ENCODE data around the gene TLR5.

TLR5 gene

DNA sequence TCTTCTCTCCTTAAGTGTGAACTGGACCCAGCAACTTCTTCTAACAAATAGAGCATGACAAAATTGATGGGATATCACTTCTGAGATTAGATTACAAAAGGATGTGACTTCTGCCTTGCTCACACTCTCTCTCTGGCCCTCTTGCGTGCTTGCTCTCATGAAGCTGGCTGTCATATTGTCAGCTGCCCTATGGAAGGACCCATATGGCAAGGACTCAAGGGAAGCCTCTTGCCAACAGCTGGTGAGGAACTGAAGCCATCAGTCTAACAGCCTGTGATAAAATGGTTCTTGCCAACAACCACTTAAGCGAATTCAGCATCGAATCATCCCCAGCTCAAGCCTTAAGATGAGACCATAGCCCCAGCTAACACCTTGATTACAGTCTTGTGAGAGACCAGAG is 4.8 kb upstream of the TLR5 start:
- DNase-seq (ENCODE audit: low read depth in 1 of 2, low spot score in 1 of 2): no peak

DNA sequence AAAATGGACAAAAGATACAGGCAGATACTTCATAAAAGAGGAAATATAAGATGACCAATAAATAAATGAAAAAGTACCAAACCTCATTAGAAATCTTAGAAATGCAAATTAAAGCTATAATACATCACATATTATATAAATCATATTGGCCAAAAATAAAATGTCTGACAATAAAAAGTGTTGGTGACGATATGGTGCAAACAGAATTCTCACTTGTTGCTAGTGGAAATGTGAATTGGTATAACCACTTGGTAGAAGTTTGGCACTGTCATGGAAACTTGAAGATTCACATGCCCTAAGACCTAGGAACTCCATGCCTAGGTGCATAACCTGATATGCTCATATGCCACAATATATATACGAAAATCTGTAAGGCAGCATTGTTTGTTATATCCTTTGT is 4.4 kb upstream of the TLR5 start:
- DNase-seq (ENCODE audit: low read depth in 1 of 2, low spot score in 1 of 2): no peak

DNA sequence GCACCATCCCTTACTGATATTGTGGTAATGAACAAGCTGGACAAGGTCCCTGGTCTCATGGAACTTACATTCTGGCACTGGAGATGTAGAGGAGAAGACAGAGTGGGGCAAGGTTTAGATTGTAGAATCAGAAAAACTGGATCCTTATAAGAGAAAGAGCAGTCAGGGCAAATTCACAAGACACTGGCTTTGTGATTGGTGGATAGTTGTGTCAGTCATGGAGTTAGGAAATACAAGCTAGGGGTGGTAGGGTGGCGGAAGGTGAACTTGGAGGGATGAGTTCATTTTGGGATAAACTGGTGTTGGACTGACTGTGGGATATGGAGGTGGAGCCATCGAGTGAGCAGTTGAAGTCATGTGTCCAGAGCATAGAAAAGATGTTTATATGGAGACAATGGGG is 3.7 kb upstream of the TLR5 start:
- DNase-seq (ENCODE audit: low read depth in 1 of 2, low spot score in 1 of 2): no peak

DNA sequence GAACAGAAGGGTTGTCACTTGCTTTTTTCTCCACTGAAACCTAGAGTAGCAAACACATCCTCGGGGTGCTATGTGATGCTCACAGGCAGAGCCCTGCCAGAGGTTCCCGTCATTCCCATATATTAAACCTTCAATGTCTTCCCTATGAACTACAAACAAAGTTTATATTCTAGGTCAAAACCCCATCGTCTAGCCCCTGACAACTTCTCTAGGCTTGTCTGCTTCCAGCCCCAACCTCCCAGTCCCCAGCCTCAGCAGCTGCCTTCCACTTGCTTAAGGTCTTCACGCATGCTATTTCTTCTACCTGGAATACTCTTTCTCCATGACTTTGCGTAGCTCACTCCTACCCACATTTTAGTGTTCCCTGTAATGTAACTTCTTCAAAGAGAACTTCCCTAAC is 1.9 kb upstream of the TLR5 start:
- DNase-seq (ENCODE audit: low read depth in 1 of 2, low spot score in 1 of 2): no peak

DNA sequence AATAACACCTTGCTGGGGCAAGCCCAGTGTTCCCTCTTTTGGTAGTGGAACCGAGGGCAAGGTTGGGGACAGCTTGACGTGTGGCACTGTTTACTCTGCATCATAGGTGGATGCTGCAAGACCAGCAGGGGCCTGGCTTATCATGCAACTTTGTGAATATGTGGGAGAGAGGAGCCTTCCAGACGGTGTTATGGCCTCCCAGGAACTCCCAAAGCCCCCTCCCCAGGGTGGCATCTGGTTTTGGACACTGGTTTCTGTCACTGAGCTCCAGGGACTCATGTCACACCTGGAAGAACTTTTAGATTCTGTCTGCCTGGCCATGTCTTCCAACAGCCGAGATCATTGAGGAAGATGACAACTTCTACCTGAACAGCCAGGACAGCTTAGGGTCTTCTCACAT is 1.4 kb upstream of the TLR5 start:
- no peak for DNase-seq (ENCODE audit: low read depth in 1 of 2, low spot score in 1 of 2)

DNA sequence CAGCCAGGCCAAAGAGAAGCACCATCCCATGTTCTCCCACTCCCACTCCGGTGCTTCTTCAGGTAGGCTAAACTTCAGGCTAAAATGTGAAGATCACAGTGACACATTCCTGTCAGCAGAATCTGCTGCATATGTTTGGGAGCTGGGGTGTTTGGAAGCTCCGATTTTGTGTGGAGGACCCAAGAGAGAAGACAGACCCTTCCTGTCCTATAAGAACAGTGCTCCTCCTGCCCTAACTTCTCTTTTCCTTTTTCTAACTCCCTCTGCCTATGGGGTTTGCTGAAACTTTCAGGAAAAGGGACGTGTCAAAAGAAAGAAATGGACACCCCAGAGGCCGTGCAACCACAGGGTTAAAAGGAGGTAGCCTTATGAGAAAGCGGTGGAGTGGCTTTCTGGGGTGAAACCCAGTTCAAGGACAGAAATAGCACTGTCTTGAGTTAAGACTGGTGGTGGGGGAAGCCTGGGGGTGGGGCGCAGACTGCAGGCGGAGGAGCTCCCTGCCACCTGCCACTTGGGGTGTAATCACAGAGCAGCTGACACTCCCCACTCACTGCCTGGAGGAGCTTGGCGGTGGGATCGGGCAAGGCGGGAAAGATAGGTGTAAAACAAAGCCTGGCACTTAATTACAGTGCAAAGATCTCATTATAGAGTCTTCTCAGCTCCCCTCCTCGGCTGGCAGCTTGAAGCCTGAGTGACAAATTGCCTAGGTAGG is 645 bp upstream of the TLR5 start:
- DNase-seq (ENCODE audit: low read depth in 1 of 2, low spot score in 1 of 2): no peak

DNA sequence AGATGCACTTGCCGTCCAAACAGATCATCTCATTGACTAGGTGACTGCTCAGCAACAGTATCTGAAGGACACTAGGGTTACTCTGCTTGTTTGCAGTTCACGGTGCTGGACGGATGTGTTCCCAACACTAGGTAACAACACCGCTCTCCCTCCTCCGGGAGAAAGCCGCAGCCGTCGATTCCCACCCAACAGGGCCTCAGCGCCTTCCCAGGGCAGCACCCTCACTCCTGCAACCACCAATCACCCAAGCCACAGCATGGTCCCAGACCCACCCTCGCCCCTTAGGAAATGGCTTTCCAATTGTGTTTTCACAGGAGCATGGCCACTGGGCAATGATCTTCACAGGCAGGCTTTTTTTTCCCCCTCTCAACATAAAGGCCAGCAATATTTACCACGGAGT is 779 bp downstream of the TLR5 start:
- no peak for DNase-seq (ENCODE audit: low read depth in 1 of 2, low spot score in 1 of 2)

DNA sequence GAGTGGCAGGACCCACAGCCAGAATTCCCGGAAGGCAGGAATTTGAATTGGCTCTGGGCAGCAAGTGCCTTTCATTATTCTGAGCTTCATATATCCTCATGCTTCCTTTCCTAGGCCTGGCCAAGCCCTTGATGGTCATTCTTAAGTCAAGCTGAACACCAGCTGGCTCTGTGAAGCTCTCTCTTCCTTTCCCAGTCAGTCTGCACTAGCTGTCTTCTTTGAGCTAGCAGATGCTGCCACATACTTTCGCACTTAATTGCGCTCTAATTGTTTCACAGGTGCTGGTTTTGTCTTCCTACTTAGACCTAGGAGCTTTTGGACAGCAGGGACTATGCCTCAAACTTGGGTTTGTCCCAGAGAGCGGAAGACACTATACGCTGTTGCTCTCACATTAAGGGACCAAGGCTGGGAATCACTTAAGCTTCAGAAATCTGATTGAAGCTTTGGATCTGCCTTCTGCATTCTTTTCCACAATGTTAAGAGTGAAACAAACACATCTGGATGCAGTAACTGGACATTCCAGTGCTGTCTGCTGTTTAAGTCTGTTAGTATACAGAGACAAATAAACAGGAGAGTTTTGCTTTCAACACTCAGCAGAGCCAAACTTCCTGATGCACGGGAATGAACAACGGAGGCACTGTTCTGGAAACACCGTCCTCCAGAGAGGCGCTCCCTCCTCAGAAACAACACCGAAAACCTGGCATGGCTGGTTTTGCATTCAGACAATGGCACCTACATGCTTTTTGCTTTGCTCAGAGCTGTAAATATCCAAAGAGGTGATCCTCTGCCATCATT is 2.2 kb downstream of the TLR5 start:
- no peak for DNase-seq (ENCODE audit: low read depth in 1 of 2, low spot score in 1 of 2)

DNA sequence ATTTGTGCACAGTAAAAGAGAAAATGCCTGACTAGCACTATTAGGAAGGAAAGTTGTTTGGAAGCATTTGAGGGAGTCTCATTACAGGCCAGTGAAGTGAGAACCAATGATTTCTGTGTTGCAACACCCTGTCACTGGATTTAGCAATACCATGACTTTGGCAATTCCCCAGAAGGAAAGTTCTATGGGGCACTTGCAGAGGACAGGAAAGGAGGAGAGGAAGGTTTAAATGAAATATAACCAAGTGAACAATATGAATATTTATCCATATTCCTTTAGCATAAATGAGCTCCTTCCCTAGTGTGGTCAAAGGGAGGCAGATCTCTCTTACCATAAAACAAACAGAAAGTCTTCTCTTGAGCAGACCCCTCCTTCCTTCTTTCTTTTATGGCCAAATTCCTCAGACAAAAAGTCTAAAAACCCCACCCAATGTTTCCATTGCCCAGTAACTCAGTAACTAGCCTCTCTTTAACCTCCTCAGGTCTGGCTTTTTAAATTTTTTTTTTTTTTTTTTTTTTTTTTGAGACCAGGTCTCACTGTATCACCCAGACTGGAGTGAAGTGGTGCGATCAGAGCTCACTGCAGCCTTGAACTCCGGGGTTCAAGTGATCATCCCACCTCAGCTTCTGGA is 5.5 kb downstream of the TLR5 start:
- no peak for DNase-seq (ENCODE audit: low read depth in 1 of 2, low spot score in 1 of 2)

DNA sequence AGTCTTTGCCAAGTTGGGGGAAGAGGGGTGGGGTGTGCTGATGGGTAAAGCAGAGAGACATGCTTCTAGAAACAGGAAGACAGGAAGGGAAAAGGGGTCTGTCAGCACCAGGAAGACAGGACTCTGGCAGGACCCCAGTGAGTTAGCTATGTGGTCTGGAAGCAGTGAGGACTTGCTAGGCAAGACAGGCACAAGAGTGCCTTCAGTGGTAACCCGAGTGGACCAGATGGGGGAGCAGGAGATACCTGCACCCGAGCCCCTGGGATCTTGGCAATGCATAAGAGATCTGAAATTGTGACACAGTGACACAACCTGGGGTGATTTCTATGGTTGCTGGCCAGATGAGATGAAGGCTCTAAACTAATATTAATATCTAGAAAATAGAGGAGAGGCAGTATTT is 7.0 kb downstream of the TLR5 start:
- no peak for DNase-seq (ENCODE audit: low read depth in 1 of 2, low spot score in 1 of 2)

DNA sequence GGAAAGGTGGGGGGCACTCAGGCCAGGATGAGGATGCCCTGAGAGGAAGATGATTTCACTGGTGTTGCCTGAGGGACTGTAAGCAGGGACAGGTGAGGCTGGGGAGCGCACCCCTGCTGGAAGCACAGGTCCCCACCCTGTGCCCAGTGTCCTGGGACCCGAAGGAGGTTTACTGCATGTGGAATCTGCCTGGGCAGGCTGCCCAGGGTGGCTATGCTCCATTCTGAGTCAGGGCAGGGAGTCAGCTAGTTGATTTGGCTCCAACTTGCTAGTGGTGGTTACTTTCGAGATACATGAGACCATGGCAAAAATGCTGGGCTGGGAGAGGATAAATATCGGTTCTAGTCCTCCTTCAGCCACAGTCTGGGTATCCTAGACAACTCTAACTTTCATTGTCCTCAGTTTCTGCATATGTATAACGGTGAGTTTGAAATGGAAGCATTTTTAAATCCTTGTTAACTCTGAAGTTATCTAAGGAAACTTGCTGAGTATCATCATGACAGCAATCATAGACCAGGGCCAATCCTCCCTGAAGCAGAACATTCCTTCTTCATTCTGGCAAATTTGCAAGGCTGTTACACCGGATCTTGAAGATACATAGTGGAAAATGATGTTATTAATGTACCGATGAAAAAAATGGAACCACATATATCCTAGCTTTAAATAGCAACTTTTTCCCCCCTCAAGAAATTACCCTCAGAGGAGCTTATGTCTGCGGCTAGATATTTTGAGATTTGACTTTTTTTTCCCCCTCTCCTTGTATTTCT is 7.7 kb downstream of the TLR5 start:
- no peak for DNase-seq (ENCODE audit: low read depth in 1 of 2, low spot score in 1 of 2)

DNA sequence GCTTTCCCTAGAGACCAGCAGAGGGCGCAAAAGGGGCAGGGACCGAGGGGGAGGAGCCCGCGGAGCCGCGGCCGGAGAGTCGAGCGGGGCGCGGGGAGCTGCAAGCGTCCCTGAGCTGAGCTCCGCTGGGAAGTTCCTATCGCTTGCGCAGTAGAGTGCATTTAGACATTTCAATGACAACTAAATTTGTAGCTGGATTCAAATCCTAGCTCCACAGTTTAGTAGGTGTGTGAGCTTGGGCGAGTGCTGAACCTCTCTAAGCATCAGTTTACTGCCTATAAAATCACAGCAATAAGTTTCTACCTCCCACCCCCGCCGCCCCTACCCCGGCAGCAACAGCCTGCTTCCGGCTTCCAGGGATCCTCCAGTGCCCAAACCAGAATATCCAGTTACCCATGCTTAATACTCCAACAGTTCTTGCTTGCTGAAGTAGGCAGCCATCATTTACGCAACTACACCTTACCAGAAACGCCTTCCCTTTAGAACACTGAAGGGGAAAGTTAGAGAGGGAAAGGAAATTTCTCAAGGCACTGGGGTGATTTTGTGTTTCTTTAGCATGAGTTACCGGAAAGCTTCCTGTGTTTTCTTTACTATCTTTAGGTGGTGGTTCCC is 9.1 kb downstream of the TLR5 start:
- peak; percentile 62 to 65 for DNase-seq (ENCODE audit: low read depth in 1 of 2, low spot score in 1 of 2)

DNA sequence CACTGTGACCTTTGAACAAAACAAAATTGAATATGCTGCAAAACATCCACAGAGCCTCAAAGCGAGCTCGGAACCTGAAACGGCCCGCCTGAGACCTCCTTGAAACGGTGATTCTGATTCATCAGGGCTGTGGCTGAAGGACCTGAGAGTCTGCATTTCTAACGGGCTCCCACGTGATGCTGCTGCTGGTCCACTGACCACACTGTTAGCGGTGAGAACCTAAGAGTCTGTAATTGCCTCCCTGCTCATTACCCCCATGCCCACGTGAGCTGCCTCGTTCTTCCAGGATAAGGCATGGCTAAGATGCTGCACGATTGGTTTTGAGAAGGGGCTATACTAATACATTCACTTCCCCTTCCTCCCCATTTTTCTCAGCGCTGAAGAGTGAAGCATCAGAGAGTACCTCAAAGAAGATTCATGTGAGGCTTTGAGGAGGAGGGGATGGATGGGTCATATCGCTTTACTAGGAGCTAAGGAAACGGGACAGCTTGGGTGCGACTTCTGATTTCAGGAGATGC is 9.7 kb downstream of the TLR5 start:
- DNase-seq (ENCODE audit: low read depth in 1 of 2, low spot score in 1 of 2): no peak

DNA sequence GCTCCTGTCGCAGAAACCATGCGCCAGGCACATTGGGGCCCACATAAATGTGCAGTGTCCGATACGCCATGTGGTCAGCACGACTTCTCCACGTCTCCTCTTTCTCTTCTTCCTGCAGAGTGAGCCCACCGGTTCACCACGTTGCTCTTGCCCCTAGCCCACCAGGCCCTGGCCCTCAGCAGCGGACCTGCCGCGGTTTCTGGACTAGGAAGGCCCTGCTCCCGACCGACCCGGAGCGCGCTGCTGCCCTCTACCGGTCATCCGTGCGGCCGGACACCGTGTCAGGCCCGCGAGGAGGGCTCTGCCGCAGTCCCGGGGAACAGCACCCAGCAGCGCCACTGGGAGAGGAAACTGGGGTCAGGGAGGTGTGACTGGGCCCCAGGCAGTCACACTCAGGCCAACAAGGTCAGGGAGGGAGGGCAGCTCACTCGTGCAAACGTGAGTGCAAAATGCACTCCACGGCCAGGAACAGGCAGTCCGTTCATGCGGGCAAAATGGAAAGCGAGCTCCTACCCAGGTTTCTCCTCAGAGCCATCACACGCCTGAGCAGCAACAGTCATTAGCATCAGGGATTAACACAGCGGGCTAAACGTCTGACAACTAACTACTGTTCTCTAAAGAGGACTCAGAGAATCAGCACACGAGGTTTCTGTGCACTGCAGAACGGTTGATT is 13.7 kb downstream of the TLR5 start:
- peak; percentile 42 to 59 for DNase-seq (ENCODE audit: low read depth in 1 of 2, low spot score in 1 of 2)

DNA sequence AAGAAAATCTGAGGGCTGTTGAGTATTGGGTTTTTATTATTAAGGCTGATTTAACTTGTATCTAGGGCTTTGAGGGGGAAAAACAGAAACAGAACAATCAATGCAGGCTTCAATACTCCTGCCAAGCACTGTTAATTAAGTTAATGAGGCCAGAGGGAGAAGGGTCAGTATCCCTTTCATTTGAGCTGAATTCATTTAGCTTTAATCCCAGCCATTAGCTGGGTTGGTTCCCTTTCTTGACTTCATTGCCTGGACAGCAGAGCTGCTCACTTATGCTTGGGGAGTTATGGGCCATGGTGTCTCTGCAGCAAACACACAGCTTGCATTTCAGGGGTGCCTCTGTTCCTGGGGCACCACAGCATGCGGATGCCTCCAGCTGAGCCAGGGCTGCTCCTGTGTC is 16.3 kb downstream of the TLR5 start:
- DNase-seq (ENCODE audit: low read depth in 1 of 2, low spot score in 1 of 2): no peak

DNA sequence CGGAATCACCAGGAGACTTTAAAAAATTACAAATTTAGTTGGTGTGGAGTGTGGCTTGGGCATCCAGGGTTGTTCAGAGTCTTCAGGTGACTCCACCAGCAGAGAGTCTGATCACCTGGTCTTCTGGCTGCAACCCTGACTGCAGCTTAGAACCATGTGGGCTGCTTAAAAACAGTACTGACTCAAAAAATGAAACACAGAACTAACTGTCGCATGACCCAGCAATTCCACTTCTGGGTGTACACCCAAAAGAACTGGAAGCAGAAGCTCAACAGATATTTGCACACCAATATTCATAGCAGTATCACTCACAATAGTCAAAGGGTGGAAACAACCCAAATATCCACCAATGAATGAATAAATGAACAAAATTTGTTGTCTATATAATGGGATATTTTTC is 17.3 kb downstream of the TLR5 start:
- DNase-seq (ENCODE audit: low read depth in 1 of 2, low spot score in 1 of 2): no peak

DNA sequence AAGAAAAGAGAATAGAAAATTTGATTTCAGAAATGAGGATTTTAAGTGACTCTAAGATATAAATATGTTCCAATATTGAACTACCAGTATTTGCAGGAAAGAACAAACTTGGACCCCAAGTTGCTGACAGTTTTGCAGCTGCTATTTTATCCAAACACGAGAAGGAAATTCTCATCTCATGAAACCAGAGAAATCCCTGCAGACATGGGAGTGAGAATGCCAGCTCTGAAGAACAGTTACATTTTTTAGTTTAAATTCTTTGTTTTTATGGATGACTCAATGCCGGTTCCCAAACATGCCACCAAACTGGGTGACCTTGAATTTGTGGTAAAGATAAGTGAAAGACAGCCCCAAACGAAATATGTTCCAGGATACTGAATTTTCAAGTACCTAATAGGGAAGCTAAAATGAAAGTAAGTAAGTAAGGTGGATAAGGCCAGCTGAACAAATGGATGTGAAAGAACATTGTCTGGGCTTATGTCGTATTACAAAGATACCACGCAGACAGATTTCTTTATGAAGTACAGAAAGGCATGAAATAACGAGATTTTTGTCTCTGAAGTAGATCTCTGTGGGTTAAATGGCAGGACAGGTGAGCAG is 19.9 kb downstream of the TLR5 start:
- DNase-seq (ENCODE audit: low read depth in 1 of 2, low spot score in 1 of 2): no peak

DNA sequence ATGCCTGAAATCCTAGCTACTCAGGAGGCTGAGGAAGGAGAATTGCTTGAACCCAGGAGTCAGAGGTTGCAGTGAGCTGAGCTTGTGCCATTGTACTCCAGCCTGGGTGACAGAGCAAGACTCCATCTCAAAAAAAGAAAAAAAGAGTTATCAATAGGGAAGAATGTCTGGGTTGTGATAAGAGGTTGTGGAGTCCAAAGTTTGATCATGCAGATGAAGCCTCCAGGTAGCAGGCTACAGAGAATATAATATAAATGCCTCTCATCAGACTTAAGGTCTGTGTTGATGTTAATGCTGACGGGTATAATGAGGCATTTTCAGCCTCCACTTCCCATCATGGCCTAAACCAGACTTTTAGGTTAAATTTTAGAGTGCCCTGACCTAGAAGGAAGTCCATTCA is 24.6 kb downstream of the TLR5 start:
- DNase-seq (ENCODE audit: low read depth in 1 of 2, low spot score in 1 of 2): no peak

DNA sequence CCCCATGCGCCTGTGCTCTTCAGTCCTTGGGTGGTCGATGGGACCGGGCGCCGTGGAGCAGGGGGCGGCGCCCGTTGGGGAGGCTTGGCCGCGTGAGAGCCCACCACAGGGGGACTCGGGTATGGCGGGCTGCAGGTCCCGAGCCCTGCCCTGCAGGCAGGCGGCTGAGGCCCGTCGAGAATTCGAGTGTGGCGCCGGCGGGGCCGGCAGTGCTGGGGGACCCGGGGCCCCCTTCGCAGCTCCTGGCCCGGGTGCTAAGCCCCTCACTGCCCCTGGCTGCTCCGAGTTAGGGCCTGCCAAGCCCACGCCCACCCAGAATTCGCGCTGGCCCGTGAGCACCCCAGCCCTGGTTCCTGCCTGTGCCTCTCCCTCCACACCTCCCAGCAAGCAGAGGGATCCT is 26.1 kb downstream of the TLR5 start:
- no peak for DNase-seq (ENCODE audit: low read depth in 1 of 2, low spot score in 1 of 2)

DNA sequence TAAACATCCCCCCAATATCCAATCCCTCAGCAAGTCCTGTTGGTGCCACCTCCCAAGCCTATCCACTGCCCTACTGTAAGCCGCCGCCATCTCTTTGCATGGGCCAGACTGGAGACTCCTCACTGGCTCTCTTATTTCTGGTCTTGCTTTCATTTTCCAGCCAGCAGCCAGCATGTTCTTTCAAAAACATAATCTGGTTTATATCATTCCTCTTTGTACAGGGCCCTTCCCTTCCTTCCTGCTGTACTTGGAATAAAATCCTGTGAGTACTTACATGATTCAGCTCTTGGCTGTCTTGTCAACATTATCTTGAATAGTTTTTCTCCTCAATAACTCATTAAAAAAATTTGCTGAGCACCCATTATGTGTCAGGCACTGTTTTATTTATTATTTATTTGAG is 28.2 kb downstream of the TLR5 start:
- DNase-seq (ENCODE audit: low read depth in 1 of 2, low spot score in 1 of 2): no peak
